GM21367 (cell line): ENCODE measurements around the gene CENPA.
"Not testable (repeated sequence)": the region's sequence is repeated elsewhere in the genome, so short reads cannot be mapped to it uniquely, and the experiment has no call there.

Source experiments
- ATAC-seq: cut with Tn5 transposase; IDR thresholded peaks from one replicate; pipeline ENCODE4 v1.9.1; 2021; ENCODE audit not compliant: unreplicated experiment

CENPA gene

GRCh38 chr2:26786207-26787028 is 562 bp downstream of the CENPA start:
- peak; percentile 2 for ATAC-seq

- no peak for ATAC-seq
Observed at GRCh38 chr2:26792720-26793119, 6.9 kb downstream of the CENPA start.

GRCh38 chr2:26793518-26793917 is 7.7 kb downstream of the CENPA start:
- no peak for ATAC-seq

- not testable (repeated sequence) for ATAC-seq
Observed at GRCh38 chr2:26795135-26795534, 9.3 kb downstream of the CENPA start.

- no peak for ATAC-seq
Observed at GRCh38 chr2:26801328-26801727, 15.5 kb downstream of the CENPA start.

GRCh38 chr2:26801796-26802195 is 15.9 kb downstream of the CENPA start:
- ATAC-seq, result no peak

- no peak for ATAC-seq
Observed at GRCh38 chr2:26805241-26805676, 19.4 kb downstream of the CENPA start.

GRCh38 chr2:26807788-26808460 is 22.1 kb downstream of the CENPA start:
- ATAC-seq, result no peak

- ATAC-seq, result no peak
Observed at GRCh38 chr2:26809211-26809610, 23.4 kb downstream of the CENPA start.

GRCh38 chr2:26809876-26810577 is 24.2 kb downstream of the CENPA start:
- no peak for ATAC-seq

GRCh38 chr2:26811261-26811660 is 25.4 kb downstream of the CENPA start:
- no peak for ATAC-seq

- no peak for ATAC-seq
Observed at GRCh38 chr2:26811791-26812694, 26.2 kb downstream of the CENPA start.

GRCh38 chr2:26812731-26813130 is 26.9 kb downstream of the CENPA start:
- ATAC-seq, result no peak

- ATAC-seq, result not testable (repeated sequence)
Observed at GRCh38 chr2:26814072-26814765, 28.4 kb downstream of the CENPA start.

GRCh38 chr2:26816893-26817292 is 31.0 kb downstream of the CENPA start:
- ATAC-seq, result no peak

GRCh38 chr2:26818255-26818654 is 32.4 kb downstream of the CENPA start:
- no peak for ATAC-seq

- ATAC-seq, result no peak
Observed at GRCh38 chr2:26818972-26819371, 33.1 kb downstream of the CENPA start.

- no peak for ATAC-seq
Observed at GRCh38 chr2:26820932-26821331, 35.1 kb downstream of the CENPA start.

GRCh38 chr2:26822877-26823276 is 37.0 kb downstream of the CENPA start:
- no peak for ATAC-seq
